Gastroesophageal sphincter (tissue), 4 donors: ENCODE results near the gene SAAL1. TPM values are rescaled to one million over a fixed set of nuclear protein-coding genes. Genes with fewer than 3 reads are reported as not detected.

ENCODE experiments used
- ATAC-seq: fragments of 150-250 bp; one replicate; pipeline ENCODE4 v1.9.1; 2016; ENCODE audit warnings: mild to moderate bottlenecking, moderate library complexity
- H3K27ac ChIP-seq, 4 donors: fragments of 200-600 bp; sonication (generic) in 3 of 4; 1 replicate in 3 of 4; 2 replicates in 1 of 4; pipeline ENCODE4 v1.5.1; 2016 to 2019
- H3K27me3 ChIP-seq: fragments of 200-600 bp; sonication (generic); one replicate; pipeline ENCODE4 v1.5.1; 2019
- H3K36me3 ChIP-seq, 2 donors: fragments of 200-600 bp; sonication (generic); one replicate each; pipeline ENCODE4 v1.5.1; 2019; ENCODE audit warnings: control low read depth in 1 of 2
- H3K4me1 ChIP-seq, 3 donors: fragments of 200-600 bp; sonication (generic); 1 replicate in 2 of 3; 2 replicates in 1 of 3; pipeline ENCODE4 v1.5.1; 2016 to 2019; ENCODE audit warnings: control low read depth in 2 of 3
- H3K4me3 ChIP-seq, 2 donors: fragments of 200-600 bp; sonication (generic); one replicate each; pipeline ENCODE4 v1.5.1; 2019; ENCODE audit warnings: mild to moderate bottlenecking in 1 of 2, moderate library complexity in 1 of 2
- H3K9me3 ChIP-seq, 3 donors: fragments of 200-600 bp; sonication (generic); one replicate each; pipeline ENCODE4 v1.5.1; 2017 to 2019; ENCODE audit warnings: control low read depth in 2 of 3
- CTCF ChIP-seq, 4 experiments: fragments of 200-600 bp in 2 of 4; fragments of 450-650 bp in 2 of 4; sonication (generic) in 1 of 4; IDR thresholded peaks; one replicate each; pipeline ENCODE4 v1.5.1; 2017 to 2019; ENCODE audit warnings: antibody characterized with exemption in 4 of 4, mild to moderate bottlenecking in 2 of 4, moderate library complexity in 2 of 4
- EP300 ChIP-seq: sonication (generic); formaldehyde crosslinking; IDR thresholded peaks from one replicate; pipeline ENCODE4 v1.6.1; 2017; ENCODE audit warnings: antibody characterized with exemption, mild to moderate bottlenecking
- POLR2A ChIP-seq, 2 donors: fragments of 450-650 bp; IDR thresholded peaks; one replicate each; pipeline ENCODE4 v1.6.1; 2017; ENCODE audit warnings: antibody characterized with exemption in 2 of 2, mild to moderate bottlenecking in 2 of 2, moderate library complexity in 1 of 2
- POLR2AphosphoS5 ChIP-seq: sonication (generic); formaldehyde crosslinking; IDR thresholded peaks from one replicate; pipeline ENCODE4 v1.6.1; 2017; ENCODE audit warnings: antibody characterized with exemption
- whole genome bisulfite sequencing, 2 donors: methylation state at CpG; one replicate each; pipeline ENCODE4 v1.1.5; 2018; ENCODE audit warnings: low coverage in 1 of 2; 5-methylcytosine and 5-hydroxymethylcytosine counted together
- total RNA-seq, 4 donors: library from RNA; depleted of rRNA; stranded (reverse); fragments of >200 nt; gene quantifications; one replicate each; pipeline ENCODE4 v1.1.0, GENCODE V29; 2016

SAAL1 gene
- total RNA-seq, 4 donors from 2014 or later = 11.3 to 21.5 (median 14.4) TPM

GRCh38 chr11:18088366-18088765 lies 17.5 kb downstream of the SAAL1 start:
- TF ChIP-seq POLR2A (IDR thresholded peaks at IDR 0.05) (no peak), EP300 (no peak), POLR2AphosphoS5 (no peak), CTCF (IDR thresholded peaks at IDR 0.05) (no peak)
- Histone ChIP-seq H3K27ac (no peak overlapping the region), H3K4me3 (no peak overlapping the region), H3K4me1 (no peaks in the 10 kb centered on the region), H3K36me3 (peaks cover 5 to 92% of the 10 kb centered on the region in 2 donors), H3K27me3 (no peaks in the 10 kb centered on the region), H3K9me3 (no peaks in the 10 kb centered on the region)
- WGBS, 2 donors = 84 to 85% methylated on average over 2 of the region's 2 CpGs
- ATAC-seq = no peak

GRCh38 chr11:18081551-18081950 lies 24.3 kb downstream of the SAAL1 start:
- H3K36me3 ChIP-seq = peaks cover 0 to 68% of the 10 kb centered on the region in 2 donors
- H3K27ac ChIP-seq = no peak overlapping the region
- TF ChIP-seq CTCF (IDR thresholded peaks at IDR 0.05) (no peak), POLR2AphosphoS5 (no peak), EP300 (no peak), POLR2A (IDR thresholded peaks at IDR 0.05) (no peak)
- no peak overlapping the region for H3K4me3 ChIP-seq
- H3K9me3 ChIP-seq = no peaks in the 10 kb centered on the region
- H3K27me3 ChIP-seq = no peaks in the 10 kb centered on the region
- H3K4me1 ChIP-seq = no peaks in the 10 kb centered on the region
- 44 to 53% methylated on average over 2 of the region's 2 CpGs for WGBS, 2 donors
- no peak for ATAC-seq

GRCh38 chr11:18080451-18080850 lies 25.4 kb downstream of the SAAL1 start:
- Histone ChIP-seq H3K4me1 (no peaks in the 10 kb centered on the region), H3K36me3 (peaks cover 0 to 57% of the 10 kb centered on the region in 2 donors), H3K27me3 (no peaks in the 10 kb centered on the region), H3K27ac (no peak overlapping the region), H3K9me3 (no peaks in the 10 kb centered on the region), H3K4me3 (no peak overlapping the region)
- TF ChIP-seq CTCF (IDR thresholded peaks at IDR 0.05) (no peak), EP300 (no peak), POLR2A (IDR thresholded peaks at IDR 0.05) (no peak), POLR2AphosphoS5 (no peak)
- 76 to 79% methylated on average over 4 of the region's 4 CpGs for WGBS, 2 donors
- ATAC-seq = no peak

GRCh38 chr11:18078909-18079308 lies 27.0 kb downstream of the SAAL1 start:
- H3K4me1 ChIP-seq = no peaks in the 10 kb centered on the region
- no peaks in the 10 kb centered on the region for H3K9me3 ChIP-seq
- ATAC-seq = no peak
- H3K27me3 ChIP-seq = no peaks in the 10 kb centered on the region
- H3K27ac ChIP-seq = no peak overlapping the region
- TF ChIP-seq POLR2A (IDR thresholded peaks at IDR 0.05) = no peak
- TF ChIP-seq EP300 = no peak
- TF ChIP-seq POLR2AphosphoS5 = no peak
- TF ChIP-seq CTCF (IDR thresholded peaks at IDR 0.05) = no peak
- peaks cover 0 to 53% of the 10 kb centered on the region in 2 donors for H3K36me3 ChIP-seq
- H3K4me3 ChIP-seq = no peak overlapping the region
- WGBS, 2 donors = 91 to 92% methylated on average over 2 of the region's 2 CpGs

- no peak for ATAC-seq
- peaks cover 0 to 33% of the 10 kb centered on the region in 2 donors for H3K36me3 ChIP-seq
- H3K27ac ChIP-seq = no peak overlapping the region
- H3K9me3 ChIP-seq = no peaks in the 10 kb centered on the region
- H3K27me3 ChIP-seq = no peaks in the 10 kb centered on the region
- WGBS, 2 donors = 90 to 92% methylated on average over 2 to 3 of the region's 3 CpGs
- no peak overlapping the region for H3K4me3 ChIP-seq
- H3K4me1 ChIP-seq = no peaks in the 10 kb centered on the region
- TF ChIP-seq POLR2AphosphoS5 = no peak
- no peak for TF ChIP-seq POLR2A (IDR thresholded peaks at IDR 0.05)
Measured at GRCh38 chr11:18075444-18075843, 30.4 kb downstream of the SAAL1 start.
